SK-N-SH treated with all-trans-retinoic acid at 6 μM for 48 hours (cell line): Measurements from ENCODE around the gene DLG3.

Source experiments
- ARNTL ChIP-seq: fragments of 450-650 bp; formaldehyde crosslinking; IDR thresholded peaks from 2 replicates; pipeline ENCODE4 v1.5.0; 2020; ENCODE audit warnings: low read depth, mild to moderate bottlenecking, moderate library complexity, borderline replicate concordance
- GLIS3 ChIP-seq: fragments of 250-450 bp; sonication (Bioruptor Pico); IDR thresholded peaks from 2 replicates; pipeline ENCODE4 v1.5.0; 2020; ENCODE audit warnings: mild to moderate bottlenecking, moderate library complexity
- PATZ1 ChIP-seq: fragments of 250-450 bp; sonication (Bioruptor Pico); IDR thresholded peaks from 2 replicates; pipeline ENCODE4 v1.8.0; 2020; ENCODE audit warnings: mild to moderate bottlenecking, moderate library complexity, borderline replicate concordance
- TCF4 ChIP-seq: fragments of 250-450 bp; sonication (Bioruptor Pico); IDR thresholded peaks from 2 replicates; pipeline ENCODE4 v1.8.0; 2021; ENCODE audit warnings: mild to moderate bottlenecking, moderate library complexity, borderline replicate concordance
- TOX ChIP-seq: fragments of 250-450 bp; sonication (Bioruptor Pico); IDR thresholded peaks from 2 replicates; pipeline ENCODE4 v1.8.0; 2021; ENCODE audit warnings: mild to moderate bottlenecking, moderate library complexity, borderline replicate concordance
- ZFP30 ChIP-seq: fragments of 450-650 bp; formaldehyde crosslinking; IDR thresholded peaks from 2 replicates; pipeline ENCODE4 v1.5.0; 2022; ENCODE audit warnings: mild to moderate bottlenecking, moderate library complexity
- ZNF8 ChIP-seq: fragments of 450-650 bp; formaldehyde crosslinking; IDR thresholded peaks from 2 replicates; pipeline ENCODE4 v1.5.0; 2020; ENCODE audit warnings: mild to moderate bottlenecking, moderate library complexity
- TF ChIP-seq, protein P1 (sequence below): fragments of 250-450 bp; sonication (Bioruptor Pico); IDR thresholded peaks from 2 replicates; pipeline ENCODE4 v1.8.0; 2021; ENCODE audit warnings: low read depth, mild to moderate bottlenecking, moderate library complexity, borderline replicate concordance

- no peak for TF ChIP-seq ARNTL (CRISPR knock-in tag)
- no peak for TF ChIP-seq PATZ1 (CRISPR knock-in tag)
- TF ChIP-seq, protein P1, sequence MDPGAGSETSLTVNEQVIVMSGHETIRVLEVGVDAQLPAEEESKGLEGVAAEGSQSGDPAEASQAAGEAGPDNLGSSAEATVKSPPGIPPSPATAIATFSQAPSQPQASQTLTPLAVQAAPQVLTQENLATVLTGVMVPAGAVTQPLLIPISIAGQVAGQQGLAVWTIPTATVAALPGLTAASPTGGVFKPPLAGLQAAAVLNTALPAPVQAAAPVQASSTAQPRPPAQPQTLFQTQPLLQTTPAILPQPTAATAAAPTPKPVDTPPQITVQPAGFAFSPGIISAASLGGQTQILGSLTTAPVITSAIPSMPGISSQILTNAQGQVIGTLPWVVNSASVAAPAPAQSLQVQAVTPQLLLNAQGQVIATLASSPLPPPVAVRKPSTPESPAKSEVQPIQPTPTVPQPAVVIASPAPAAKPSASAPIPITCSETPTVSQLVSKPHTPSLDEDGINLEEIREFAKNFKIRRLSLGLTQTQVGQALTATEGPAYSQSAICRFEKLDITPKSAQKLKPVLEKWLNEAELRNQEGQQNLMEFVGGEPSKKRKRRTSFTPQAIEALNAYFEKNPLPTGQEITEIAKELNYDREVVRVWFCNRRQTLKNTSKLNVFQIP (CRISPR knock-in tag) = no peak
- no peak for TF ChIP-seq ZNF8 (CRISPR knock-in tag)
- TF ChIP-seq ZFP30 = no peak
- TF ChIP-seq TOX (CRISPR knock-in tag) = no peak
- no peak for TF ChIP-seq TCF4 (CRISPR knock-in tag)
- TF ChIP-seq GLIS3 = no peak
Observed at GRCh38 chrX:70444326-70444945, at the start of gene DLG3.
